GM12874 (cell line): ENCODE data around the gene GPR87.

Experiments
- TF ChIP-seq, protein P1 (sequence below): IDR thresholded peaks from 2 replicates; pipeline ENCODE4 v1.5.1; 2011; ENCODE audit warnings: low read depth, mild to moderate bottlenecking, control low read depth, low read length, moderate library complexity; ENCODE audit not compliant: insufficient read depth

Gene GPR87

DNA sequence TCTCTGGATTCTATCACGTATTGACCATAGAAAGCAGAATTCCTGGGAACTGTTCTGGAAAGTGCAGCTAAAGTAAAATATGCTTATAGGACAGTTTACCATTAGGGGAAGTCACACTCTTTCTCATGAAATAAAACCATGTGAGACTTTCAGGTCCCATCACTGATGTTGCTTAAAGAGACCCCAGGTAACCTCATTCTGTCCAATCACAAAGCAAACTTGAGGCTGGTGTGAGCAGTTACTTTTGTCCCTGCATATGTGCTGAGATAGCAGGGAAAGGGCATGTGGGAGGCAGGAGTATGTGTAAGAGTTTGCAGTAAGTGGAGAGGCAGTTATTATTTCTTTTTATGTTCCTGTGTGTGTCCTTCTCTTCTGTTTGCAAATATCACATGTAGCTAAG, 16.1 kb downstream of the GPR87 start:
- TF ChIP-seq, protein P1, sequence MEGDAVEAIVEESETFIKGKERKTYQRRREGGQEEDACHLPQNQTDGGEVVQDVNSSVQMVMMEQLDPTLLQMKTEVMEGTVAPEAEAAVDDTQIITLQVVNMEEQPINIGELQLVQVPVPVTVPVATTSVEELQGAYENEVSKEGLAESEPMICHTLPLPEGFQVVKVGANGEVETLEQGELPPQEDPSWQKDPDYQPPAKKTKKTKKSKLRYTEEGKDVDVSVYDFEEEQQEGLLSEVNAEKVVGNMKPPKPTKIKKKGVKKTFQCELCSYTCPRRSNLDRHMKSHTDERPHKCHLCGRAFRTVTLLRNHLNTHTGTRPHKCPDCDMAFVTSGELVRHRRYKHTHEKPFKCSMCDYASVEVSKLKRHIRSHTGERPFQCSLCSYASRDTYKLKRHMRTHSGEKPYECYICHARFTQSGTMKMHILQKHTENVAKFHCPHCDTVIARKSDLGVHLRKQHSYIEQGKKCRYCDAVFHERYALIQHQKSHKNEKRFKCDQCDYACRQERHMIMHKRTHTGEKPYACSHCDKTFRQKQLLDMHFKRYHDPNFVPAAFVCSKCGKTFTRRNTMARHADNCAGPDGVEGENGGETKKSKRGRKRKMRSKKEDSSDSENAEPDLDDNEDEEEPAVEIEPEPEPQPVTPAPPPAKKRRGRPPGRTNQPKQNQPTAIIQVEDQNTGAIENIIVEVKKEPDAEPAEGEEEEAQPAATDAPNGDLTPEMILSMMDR, result no peak

DNA sequence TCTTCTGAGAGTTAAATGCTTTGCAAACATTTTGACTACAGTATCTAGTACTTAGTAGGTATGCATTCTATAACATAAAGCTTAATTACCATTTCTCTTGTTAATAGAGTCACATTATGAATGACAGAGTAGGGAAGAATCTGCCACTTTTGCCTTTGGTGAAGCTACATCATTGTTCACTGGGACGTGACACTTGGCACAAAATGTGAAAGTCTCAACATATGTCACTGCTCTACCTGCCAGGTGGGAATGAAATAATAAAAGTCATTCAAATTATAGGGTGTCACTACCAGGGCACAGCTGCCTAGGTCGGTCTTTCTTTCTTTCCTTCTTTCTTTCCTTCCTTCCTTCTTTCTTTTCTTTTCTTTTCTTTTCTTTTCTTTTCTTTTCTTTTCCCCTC, 17.6 kb downstream of the GPR87 start:
- TF ChIP-seq, protein P1, result no peak

DNA sequence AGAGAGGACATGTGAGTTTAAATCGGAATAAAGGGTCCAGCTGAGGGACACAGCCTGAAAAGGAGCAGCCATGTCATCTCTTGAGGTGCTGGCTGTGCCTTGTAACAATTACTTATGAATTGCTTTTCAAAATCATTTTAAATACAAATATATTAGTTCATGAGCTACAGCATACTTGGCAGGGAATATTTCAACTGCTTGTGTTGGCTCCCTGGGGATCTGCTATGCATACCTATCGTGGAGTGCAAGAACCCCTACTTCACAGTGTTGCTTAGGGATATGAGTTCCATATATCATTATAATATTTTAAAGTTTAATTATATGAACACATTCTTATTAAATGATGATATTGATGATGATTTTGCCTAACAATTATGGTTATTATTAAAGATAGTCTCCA, 19.2 kb downstream of the GPR87 start:
- TF ChIP-seq, protein P1, result no peak

DNA sequence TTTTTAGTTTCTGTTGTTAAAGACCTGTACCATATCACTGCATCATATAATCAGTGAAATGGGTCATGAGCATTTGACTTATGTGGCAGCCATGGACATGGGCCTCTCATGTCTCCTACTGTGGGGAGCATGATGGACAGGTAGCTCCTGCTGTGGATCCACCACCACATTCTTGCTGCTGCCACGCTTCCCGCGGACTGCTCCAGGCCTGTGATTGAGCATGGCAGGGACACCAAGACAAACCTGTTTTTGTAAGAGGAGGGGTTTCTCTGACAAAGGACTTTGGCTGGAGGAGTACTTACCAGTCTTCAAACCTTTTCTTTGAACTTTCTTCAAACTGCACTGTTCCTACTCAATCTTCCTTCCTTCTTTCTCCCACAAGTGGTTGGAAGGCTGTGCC, 20.4 kb downstream of the GPR87 start:
- TF ChIP-seq, protein P1, result no peak

DNA sequence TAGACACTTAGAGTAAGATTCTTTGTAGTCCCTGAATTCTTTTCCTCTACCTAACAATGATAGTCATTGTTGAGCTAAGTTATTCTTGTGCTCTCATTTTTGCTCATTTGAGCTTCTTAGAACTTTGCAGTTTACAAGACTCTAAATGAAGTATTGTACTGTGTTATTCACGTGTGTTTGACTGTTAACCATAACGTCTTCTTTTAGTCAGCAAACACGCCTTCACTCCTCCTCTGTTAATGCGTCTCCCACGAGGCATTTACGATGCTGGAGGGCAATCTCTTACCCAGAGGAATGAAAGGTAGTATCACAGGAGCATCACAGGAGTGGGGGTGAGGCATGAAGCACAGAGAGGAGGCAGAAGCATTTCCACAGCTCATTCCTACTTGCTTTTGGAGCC, 23.5 kb downstream of the GPR87 start:
- TF ChIP-seq, protein P1, result no peak

DNA sequence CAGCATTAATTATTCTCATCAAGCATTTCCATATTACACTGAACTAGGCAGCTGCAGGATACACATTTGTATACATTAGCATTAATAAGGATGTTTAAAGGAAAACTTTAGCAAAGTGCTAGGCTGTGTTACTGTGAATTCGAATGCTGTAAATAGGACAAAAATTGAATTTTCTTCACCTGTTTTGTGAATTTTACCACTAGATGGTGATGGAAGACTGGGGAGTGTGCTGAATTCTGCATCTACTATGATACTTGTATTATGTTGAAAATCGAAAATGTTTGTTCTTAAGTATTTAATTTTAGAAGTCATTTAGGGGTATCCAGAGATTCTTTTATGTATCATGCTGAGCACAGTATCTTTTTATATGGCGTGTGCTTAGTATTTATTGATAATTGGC, 25.9 kb downstream of the GPR87 start:
- TF ChIP-seq, protein P1, result 0 out of 2 replicates have a peak, but pooled peaks have one; percentile 22

DNA sequence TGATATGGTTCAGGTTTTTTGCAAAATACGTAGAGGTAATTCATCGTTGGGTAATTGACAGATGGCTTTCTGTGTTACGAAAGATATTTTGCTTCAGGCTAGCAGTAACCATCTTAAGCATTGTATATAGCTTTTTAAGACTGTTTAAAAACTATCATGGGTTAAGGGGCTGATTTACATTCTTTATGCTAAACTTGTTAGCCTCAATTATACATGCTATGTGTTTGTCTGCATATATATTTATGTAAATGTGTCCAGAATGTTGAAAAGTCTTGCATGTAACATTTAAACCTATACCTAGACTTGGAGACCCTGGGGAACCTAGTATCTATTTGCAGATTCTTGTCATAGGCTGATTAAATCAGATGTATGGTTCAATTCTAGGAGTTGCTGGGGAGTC, 27.2 kb downstream of the GPR87 start:
- TF ChIP-seq, protein P1, result no peak

DNA sequence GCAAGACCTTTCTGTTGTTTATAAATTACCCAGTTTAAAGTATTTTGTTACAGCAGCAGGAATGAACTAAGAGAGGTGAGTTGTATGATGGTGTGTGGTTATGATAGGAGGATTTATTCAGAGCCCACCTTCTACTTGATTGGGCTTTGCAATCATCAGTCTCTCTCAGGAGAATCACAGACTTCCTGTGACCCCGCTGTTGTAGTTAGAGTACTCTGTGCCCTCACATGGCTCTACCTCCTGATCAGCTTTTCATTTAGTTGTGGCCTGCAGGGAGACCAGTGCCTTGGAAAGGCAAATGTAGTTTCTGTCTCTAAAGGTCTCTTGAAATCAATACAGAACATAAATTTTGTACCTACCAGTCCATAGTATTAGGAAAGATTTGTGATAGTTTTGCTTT, 30.7 kb downstream of the GPR87 start:
- TF ChIP-seq, protein P1, result no peak
